ENCODE data around the gene MYCBPAP. TPM values are rescaled to one million over a fixed set of nuclear protein-coding genes. Genes with fewer than 3 reads are reported as not detected.
A peak's percentile ranks its signal among the peaks of the same experiment; 100 is the strongest.

MYCBPAP gene
- total RNA-seq (2012; rRNA removed) = 0.44 and 0.51 TPM in 2 replicates

DNA sequence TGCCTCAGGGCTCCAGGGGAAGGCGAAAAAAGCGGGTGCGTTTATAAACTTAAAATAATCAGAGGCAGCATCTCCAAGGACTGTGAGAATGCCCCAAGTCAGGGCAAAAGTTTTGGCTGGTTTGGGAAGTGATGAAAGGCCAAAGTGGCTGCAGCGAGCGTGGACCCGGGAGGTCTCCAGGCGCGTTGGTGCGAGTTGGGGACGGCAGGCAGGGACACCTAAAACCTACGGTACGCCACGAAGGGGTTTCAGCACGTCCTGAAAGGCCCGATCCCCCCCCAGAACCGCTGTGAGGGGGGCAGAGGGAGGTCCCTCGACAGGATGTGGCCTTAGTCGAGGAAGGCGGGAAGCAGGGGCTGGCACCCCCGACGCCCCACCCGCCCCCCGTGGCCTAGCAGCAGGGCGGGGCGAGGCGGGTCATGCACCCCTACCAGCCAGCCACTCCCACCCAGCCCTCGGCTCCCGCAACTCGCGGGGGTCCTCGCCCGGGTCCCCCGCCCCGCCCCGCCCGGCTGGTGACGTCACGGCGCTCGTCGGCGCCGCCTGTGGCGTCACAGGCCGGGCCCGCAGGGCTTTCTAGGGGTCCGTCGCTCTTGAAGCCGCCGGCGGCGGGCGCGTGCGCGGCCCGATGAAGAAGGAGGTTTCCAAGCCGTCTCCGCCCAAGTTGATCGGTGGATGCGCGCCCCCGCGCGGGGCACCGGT lies at the start of gene MYCBPAP:
Gene MYCBPAP, plus strand, starts transcription at position 569 of the 702 bp plus-strand sequence. CDS start 236 bp downstream, outside the sequence.
- Histone ChIP-seq H3K4me1 (ENCODE audit: control insufficient read depth, insufficient read depth, low read length) (peaks cover 13% of the 10 kb centered on the region), H3K4me3 (ENCODE audit: low read length) (peak within 1 kb of the TSS; percentile 78), H3K27me3 (ENCODE audit: control insufficient read depth, insufficient read depth, low read length) (peaks cover 5% of the 10 kb centered on the region), H3K36me3 (ENCODE audit: insufficient read depth, low read length) (no peaks in the 10 kb centered on the region), H3K9ac (ENCODE audit: low read depth, low read length) (peak within 1 kb of the TSS; percentile 80), H3K4me2 (ENCODE audit: low read length) (peak within 1 kb of the TSS; percentile 93), H3K9me3 (replicated peaks; ENCODE audit: low read length) (no peaks in the 10 kb centered on the region)

DNA sequence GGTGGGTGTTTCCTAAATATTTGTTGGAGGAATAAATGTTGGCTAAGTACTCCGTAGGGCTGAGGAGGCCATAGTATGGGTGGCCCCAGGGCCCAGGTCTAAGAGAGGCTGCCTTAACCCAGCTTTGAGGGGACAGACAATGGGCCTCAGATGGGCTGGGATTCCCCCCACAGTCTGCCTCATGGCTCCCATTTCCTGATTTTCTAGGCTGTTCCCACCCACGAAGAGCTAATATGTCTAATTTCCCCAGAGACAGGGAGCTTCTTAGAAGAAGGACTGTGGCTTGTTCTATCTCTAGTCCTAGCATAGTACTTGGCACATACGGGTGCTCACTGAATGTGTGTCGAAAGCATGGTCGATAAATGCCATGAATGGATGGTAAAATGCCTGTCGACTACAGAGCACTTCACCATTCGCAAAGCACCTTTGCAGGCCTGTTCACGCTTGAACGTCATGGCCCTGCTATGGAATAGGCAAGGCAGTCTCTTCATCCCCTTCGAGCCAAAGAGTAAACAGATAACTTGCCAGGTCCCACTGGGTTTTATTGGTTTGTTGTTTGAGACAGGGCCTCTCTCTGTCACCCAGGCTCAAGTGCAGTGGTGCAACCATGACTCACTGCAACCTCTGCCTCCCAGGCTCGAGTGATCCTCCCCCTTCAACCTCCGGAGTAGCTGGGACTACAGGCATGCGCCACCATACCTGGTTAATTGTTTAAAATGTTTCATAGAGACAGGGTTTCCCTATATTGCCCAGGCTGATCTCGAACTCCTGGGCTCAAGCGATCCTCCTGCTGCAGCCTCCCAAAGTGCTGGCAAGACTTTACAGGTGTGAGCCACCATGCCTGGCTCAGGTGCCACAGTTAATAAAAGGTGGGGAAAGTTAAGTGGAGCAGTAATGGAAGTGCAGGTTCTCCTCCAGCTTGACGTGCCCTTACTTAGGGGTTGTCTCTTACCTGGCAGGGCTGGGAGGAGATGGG lies 49.2 kb upstream of the MYCBPAP start:
- H3K4me3 ChIP-seq (ENCODE audit: low read length) = no peak overlapping the region
- no peak overlapping the region for H3K9ac ChIP-seq (ENCODE audit: low read depth, low read length)
- H3K4me2 ChIP-seq (ENCODE audit: low read length) = no peak overlapping the region
- no peaks in the 10 kb centered on the region for H3K27me3 ChIP-seq (ENCODE audit: control insufficient read depth, insufficient read depth, low read length)
- H3K4me1 ChIP-seq (ENCODE audit: control insufficient read depth, insufficient read depth, low read length) = peaks cover 4% of the 10 kb centered on the region
- no peaks in the 10 kb centered on the region for H3K36me3 ChIP-seq (ENCODE audit: insufficient read depth, low read length)
- H3K9me3 ChIP-seq (replicated peaks; ENCODE audit: low read length) = no peaks in the 10 kb centered on the region

GRCh38 chr17:50459756-50460155 lies 48.5 kb upstream of the MYCBPAP start:
- Histone ChIP-seq H3K4me2 (ENCODE audit: low read length) (no peak overlapping the region), H3K27me3 (ENCODE audit: control insufficient read depth, insufficient read depth, low read length) (no peaks in the 10 kb centered on the region), H3K9me3 (replicated peaks; ENCODE audit: low read length) (no peaks in the 10 kb centered on the region), H3K4me1 (ENCODE audit: control insufficient read depth, insufficient read depth, low read length) (peaks cover 4% of the 10 kb centered on the region), H3K4me3 (ENCODE audit: low read length) (no peak overlapping the region), H3K9ac (ENCODE audit: low read depth, low read length) (no peak overlapping the region), H3K36me3 (ENCODE audit: insufficient read depth, low read length) (no peaks in the 10 kb centered on the region)

DNA sequence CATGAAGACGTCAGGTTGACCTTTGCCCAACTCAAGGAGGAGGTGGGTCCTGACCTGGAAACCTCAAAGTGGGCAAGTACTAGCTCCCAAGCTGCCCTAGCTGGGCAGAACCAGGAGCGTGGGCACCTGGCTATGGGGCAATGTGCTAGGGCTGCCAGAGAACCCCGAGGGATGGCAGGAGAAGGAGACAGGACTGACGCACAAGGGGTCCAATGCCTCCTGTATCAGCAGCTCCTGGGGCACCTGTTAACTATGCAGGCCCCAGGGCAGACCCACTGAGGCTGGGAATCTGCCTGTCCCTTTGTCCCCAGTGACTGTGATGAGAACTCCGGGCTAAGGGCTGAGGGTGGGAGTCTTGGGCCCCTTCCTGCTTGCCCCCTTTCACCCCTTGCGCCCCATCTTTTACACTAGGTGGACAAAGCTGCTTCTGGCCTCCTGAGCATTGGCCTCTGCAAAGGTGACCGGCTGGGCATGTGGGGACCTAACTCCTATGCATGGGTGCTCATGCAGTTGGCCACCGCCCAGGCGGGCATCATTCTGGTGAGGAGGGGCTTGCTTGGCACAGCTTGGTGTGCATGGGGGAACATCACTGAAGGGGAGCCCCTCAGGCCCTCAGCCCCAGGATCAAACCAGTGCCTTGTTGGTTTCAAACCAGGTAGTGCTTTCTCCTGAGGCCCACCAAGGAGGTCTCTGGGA lies 47.3 kb upstream of the MYCBPAP start:
- Histone ChIP-seq H3K4me1 (ENCODE audit: control insufficient read depth, insufficient read depth, low read length) (peaks cover 4% of the 10 kb centered on the region), H3K4me2 (ENCODE audit: low read length) (no peak overlapping the region), H3K4me3 (ENCODE audit: low read length) (no peak overlapping the region), H3K36me3 (ENCODE audit: insufficient read depth, low read length) (no peaks in the 10 kb centered on the region), H3K9me3 (replicated peaks; ENCODE audit: low read length) (no peaks in the 10 kb centered on the region), H3K9ac (ENCODE audit: low read depth, low read length) (no peak overlapping the region), H3K27me3 (ENCODE audit: control insufficient read depth, insufficient read depth, low read length) (no peaks in the 10 kb centered on the region)

- Histone ChIP-seq H3K36me3 (ENCODE audit: insufficient read depth, low read length) (no peaks in the 10 kb centered on the region), H3K9ac (ENCODE audit: low read depth, low read length) (no peak overlapping the region), H3K4me1 (ENCODE audit: control insufficient read depth, insufficient read depth, low read length) (peaks cover 4% of the 10 kb centered on the region), H3K4me3 (ENCODE audit: low read length) (no peak overlapping the region), H3K4me2 (ENCODE audit: low read length) (no peak overlapping the region), H3K9me3 (replicated peaks; ENCODE audit: low read length) (no peaks in the 10 kb centered on the region), H3K27me3 (ENCODE audit: control insufficient read depth, insufficient read depth, low read length) (peaks cover 3% of the 10 kb centered on the region)
Measured at GRCh38 chr17:50461550-50462132, 46.6 kb upstream of the MYCBPAP start.

DNA sequence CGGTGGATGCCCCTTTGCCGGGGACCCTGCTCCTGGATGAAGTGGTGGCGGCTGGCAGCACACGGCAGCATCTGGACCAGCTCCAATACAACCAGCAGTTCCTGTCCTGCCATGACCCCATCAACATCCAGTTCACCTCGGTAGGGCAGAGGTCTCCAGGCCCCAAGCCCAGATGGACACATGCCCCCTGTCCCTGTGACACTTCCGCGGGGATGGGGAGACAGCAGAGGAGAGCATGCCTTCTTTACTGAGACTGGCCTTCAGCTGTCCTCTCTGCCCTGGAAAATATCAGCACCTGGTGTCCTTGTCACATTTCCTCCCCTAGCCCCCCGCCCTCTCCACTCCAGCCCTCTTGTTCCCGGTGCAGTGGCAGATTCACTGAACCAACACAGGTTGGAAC lies 45.8 kb upstream of the MYCBPAP start:
- Histone ChIP-seq H3K4me3 (ENCODE audit: low read length) (no peak overlapping the region), H3K36me3 (ENCODE audit: insufficient read depth, low read length) (no peaks in the 10 kb centered on the region), H3K27me3 (ENCODE audit: control insufficient read depth, insufficient read depth, low read length) (peaks cover 9% of the 10 kb centered on the region), H3K9ac (ENCODE audit: low read depth, low read length) (no peak overlapping the region), H3K4me1 (ENCODE audit: control insufficient read depth, insufficient read depth, low read length) (peaks cover 4% of the 10 kb centered on the region), H3K9me3 (replicated peaks; ENCODE audit: low read length) (no peaks in the 10 kb centered on the region), H3K4me2 (ENCODE audit: low read length) (no peak overlapping the region)

GRCh38 chr17:50464121-50464520 lies 44.1 kb upstream of the MYCBPAP start:
- Histone ChIP-seq H3K4me1 (ENCODE audit: control insufficient read depth, insufficient read depth, low read length) (peaks cover 7% of the 10 kb centered on the region), H3K4me3 (ENCODE audit: low read length) (no peak overlapping the region), H3K9me3 (replicated peaks; ENCODE audit: low read length) (no peaks in the 10 kb centered on the region), H3K4me2 (ENCODE audit: low read length) (no peak overlapping the region), H3K27me3 (ENCODE audit: control insufficient read depth, insufficient read depth, low read length) (peaks cover 26% of the 10 kb centered on the region), H3K36me3 (ENCODE audit: insufficient read depth, low read length) (no peaks in the 10 kb centered on the region), H3K9ac (ENCODE audit: low read depth, low read length) (no peak overlapping the region)

DNA sequence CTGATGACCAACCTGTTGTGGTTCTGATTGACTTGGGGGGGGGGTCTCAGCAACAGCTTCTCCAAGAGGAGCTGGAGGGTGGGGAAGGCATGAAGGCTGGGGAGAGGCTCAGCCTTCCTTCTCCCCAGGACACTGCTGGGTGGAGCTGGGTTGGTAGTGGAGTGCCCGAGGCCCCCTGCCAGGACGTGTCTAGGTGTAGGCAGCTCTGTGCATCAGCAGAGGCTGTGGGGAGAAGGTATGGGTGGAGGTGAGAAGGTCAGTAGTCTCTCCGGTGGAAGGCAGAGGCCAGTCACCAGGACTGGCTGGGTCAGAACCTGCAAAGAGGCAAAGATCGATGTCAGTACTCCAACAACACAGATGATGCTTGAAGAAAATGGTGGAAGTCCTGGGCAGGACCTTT lies 43.5 kb upstream of the MYCBPAP start:
- Histone ChIP-seq H3K9ac (ENCODE audit: low read depth, low read length) (no peak overlapping the region), H3K4me2 (ENCODE audit: low read length) (no peak overlapping the region), H3K4me1 (ENCODE audit: control insufficient read depth, insufficient read depth, low read length) (peaks cover 11% of the 10 kb centered on the region), H3K27me3 (ENCODE audit: control insufficient read depth, insufficient read depth, low read length) (peaks cover 30% of the 10 kb centered on the region), H3K9me3 (replicated peaks; ENCODE audit: low read length) (no peaks in the 10 kb centered on the region), H3K36me3 (ENCODE audit: insufficient read depth, low read length) (no peaks in the 10 kb centered on the region), H3K4me3 (ENCODE audit: low read length) (no peak overlapping the region)

GRCh38 chr17:50465171-50465570 lies 43.1 kb upstream of the MYCBPAP start:
- Histone ChIP-seq H3K4me2 (ENCODE audit: low read length) (no peak overlapping the region), H3K9me3 (replicated peaks; ENCODE audit: low read length) (no peaks in the 10 kb centered on the region), H3K27me3 (ENCODE audit: control insufficient read depth, insufficient read depth, low read length) (peaks cover 35% of the 10 kb centered on the region), H3K9ac (ENCODE audit: low read depth, low read length) (no peak overlapping the region), H3K4me1 (ENCODE audit: control insufficient read depth, insufficient read depth, low read length) (peaks cover 11% of the 10 kb centered on the region), H3K36me3 (ENCODE audit: insufficient read depth, low read length) (no peaks in the 10 kb centered on the region), H3K4me3 (ENCODE audit: low read length) (no peak overlapping the region)

DNA sequence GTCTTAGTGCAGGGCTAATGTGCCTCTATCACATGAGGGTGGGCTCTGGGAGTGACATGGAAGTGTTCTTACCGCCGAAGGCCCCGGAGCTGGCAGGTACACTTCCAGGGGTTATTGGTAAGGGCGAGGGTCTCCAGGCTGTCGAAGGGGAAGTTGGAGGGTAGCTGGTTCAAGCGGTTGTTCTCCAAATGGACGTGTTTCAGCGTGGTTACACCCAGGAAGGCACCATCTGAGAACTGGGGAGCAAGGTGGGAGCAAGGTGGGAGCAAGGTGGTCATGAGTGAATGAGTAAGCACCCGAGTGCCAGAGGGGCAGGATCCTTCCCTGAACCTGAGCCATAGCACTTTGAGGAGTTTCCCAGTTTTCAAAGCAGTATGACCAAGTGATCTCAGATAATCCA lies 42.6 kb upstream of the MYCBPAP start:
- H3K4me3 ChIP-seq (ENCODE audit: low read length) = no peak overlapping the region
- no peaks in the 10 kb centered on the region for H3K9me3 ChIP-seq (replicated peaks; ENCODE audit: low read length)
- no peak overlapping the region for H3K9ac ChIP-seq (ENCODE audit: low read depth, low read length)
- peaks cover 39% of the 10 kb centered on the region for H3K27me3 ChIP-seq (ENCODE audit: control insufficient read depth, insufficient read depth, low read length)
- H3K4me1 ChIP-seq (ENCODE audit: control insufficient read depth, insufficient read depth, low read length) = peaks cover 11% of the 10 kb centered on the region
- H3K4me2 ChIP-seq (ENCODE audit: low read length) = no peak overlapping the region
- H3K36me3 ChIP-seq (ENCODE audit: insufficient read depth, low read length) = no peaks in the 10 kb centered on the region
